Measurements from ENCODE around the gene FYN.

FYN gene

DNA sequence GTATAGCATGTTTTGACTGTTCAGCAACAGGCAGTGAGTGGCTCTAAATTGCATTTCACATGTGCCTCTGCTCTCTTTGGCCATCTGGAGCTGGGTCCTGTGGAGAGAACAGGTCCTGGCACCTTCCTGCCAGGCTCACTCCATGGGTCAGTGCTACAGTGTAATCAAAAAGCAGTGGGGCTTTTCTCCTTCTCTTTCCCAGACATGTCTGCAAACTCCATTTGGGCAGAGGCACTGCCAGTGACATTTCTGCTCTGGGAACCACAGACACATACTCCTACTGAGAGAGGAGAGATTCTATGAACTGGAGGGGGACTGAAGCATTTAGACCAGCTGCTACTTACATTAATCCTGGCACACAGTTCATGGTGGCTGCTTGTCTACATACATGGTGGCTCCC lies 199.3 kb downstream of the FYN start:
- DNase-seq, result no peak

DNA sequence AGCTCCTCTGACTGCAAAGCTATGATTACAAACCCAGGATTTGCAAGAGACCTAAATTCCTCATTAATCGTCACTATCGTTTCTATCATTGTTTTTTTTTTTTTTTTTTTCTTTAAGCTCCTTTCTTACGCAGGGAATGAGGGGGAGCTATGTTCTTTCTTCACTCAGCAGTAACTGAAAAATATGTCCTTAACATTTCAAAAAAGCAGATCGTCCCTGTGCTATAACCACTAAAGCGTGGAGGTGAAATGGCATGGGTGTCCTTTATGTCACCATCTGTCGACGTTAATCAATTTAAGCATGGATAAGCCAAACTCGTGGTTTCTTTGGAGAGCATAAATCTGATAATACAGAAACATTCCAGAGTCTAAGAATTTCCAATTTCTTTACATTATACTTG lies 199.7 kb downstream of the FYN start:
- no peak for DNase-seq

DNA sequence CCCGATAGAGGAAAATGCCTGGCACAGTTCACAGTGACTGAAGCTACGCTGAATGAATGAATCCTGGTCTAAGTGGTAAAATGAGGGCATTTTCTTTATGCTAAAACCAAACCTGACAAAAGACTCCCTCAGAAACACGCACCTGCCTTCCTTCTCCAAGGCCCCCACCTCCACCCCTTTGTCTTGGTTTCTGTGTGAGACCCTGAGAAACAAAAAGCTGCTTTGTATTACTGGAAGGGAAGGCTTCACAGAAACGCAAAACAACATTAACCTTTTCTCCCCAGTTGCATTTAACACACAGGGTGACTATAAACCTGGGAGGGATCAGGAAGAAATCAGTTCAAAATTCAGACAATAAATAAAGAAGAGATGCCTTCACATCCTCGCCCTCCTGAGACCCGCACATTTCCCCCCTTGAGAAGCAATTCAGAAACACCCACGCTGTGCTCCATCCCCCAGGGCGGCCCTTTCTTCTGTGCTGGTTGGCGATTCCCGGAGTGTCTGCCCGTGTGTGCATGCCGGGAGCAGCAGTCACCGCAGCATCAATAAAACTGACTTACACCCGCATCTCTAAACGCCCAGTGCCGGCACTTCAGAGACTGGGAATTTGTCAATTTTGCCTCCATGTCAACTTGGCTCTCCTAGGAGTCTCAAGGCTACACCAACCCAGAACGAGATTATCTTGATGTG lies 200.3 kb downstream of the FYN start:
- no peak for DNase-seq

DNA sequence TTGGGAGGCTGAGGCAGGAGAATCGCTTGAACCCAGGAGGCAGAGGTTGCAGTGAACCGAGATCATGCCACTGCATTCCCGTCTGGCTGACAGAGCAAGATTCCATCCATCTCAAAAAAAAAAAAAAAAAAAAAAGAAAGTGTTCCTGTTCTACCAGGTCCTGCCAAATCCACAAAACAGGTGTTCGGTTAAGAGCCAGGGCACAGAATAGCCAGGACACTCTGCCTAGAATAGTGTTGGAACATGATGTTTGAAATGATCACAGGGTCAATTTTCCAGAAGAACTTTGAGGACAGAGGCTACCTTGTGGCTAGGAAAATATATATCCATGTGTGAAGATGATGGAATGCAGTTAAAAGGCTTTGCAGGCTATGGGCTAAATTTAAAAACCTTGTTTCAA lies 203.9 kb downstream of the FYN start:
- no peak for DNase-seq

DNA sequence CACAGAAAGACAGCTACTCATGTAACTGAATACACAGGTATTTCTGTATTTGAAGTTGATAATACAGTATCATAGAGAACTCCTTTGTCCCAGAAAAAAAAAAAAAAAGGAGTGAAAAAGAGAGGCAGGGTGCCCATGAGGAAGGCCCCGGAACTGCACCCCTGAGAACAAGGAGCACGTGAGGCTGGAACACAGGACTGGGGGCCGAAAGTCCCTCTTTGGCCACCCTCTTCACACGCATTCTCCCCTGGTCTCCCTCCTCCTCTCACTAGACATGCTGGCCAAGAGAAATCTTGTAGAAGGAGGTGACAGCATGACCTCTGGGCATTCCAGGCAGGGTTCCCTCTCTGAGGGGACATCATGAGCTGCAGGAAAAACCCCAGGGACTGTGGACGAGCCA lies 204.8 kb downstream of the FYN start:
- no peak for DNase-seq

DNA sequence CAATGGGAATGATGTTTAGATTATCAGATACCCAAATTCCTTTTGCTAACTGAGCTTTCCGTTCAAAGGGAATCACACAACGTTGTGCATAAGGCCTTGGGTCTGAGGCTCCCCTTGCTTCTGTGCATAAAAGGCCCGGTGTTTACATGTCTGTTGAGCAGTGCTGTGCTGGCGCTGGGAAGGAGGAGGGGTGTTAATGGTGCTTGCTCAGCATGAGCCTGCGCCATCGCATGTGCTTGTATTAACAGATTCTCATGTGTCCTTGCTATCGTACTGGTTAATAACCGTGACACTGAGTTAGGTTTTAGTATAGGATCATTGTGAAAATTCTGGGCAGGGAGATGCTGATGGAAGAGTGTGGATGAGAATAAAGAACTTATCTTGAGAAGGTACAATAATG lies 205.3 kb downstream of the FYN start:
- DNase-seq, result no peak

DNA sequence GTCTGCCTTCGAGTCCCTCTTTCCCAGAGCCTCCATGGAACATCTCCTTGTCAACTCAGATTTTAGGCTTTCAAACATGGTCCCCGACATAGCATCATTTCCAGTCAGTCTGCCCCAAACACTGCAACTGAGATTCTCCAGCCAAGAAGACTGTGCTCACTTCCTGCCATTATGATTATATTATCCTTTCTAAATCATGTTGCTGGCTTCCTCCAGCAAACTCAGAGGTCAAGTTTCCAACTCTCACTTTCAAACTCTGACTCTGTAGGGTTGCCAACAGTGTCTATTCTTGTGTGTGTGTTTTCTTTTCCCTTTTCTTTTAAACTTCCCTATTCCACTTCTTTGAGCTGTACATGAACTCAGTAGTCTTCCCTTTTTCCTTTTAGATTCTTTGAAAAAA lies 206.4 kb downstream of the FYN start:
- no peak for DNase-seq

DNA sequence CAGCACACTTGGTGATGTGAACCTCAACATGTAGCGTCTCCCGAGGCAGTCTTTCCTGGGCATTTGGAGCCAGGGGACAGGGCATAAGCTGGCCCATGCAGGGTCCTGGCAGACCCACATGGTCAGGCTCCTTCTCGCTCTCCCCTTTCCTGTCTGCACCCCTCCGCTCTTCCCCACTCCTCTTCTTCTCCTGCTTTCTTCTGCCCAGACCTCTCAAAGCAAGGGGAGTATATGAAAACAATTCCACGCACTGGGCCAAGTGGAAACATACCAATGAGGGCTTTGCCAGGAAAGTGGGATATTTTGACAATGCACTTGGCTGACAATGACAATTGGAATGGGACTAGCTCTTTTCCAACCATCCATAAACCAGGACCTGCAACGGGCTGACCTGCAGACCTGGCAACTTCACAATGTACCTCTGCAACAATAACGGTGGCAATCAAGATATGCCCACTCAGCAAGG lies 208.7 kb downstream of the FYN start:
- no peak for DNase-seq

DNA sequence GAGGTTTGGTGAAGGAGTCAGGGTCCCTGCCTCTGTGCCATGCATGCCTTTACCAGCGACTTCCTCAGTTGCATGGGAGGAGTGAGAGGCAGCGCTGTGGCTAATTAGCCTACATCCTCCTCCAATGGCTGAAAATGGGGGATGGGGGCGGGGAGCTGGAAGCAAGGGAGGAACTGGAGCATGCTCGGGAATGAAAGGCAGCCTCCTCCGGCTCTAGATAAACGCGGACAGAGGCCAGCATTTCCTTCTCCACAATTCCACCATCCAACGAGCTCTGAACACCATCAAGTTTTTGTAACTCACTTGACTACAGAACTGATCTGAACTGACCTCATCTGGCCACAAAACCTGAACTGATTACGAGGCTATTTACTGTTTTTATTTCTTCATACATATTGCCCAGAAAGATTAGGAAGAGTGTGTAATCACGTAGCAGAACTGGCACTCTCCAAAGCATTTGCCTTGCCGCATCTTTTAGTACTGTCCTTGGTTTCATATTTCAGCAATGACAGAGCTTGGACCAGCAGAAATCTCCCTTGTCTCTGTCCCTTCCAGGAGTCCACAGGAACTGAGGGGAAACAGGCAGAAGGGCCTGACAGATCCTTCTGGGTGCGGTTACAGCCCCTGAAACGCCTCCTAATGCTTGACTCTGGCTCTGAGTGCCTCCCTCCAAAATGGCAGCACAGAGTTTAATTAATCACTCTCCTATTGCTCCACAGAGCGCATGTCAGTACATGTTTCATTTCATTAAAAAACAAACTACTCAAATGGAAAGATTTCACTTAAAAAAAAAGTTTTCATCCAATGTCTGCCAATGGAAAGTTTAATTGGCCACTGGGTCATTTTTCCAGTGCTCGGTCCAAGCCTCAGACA lies 209.3 kb downstream of the FYN start:
- DNase-seq, result no peak

DNA sequence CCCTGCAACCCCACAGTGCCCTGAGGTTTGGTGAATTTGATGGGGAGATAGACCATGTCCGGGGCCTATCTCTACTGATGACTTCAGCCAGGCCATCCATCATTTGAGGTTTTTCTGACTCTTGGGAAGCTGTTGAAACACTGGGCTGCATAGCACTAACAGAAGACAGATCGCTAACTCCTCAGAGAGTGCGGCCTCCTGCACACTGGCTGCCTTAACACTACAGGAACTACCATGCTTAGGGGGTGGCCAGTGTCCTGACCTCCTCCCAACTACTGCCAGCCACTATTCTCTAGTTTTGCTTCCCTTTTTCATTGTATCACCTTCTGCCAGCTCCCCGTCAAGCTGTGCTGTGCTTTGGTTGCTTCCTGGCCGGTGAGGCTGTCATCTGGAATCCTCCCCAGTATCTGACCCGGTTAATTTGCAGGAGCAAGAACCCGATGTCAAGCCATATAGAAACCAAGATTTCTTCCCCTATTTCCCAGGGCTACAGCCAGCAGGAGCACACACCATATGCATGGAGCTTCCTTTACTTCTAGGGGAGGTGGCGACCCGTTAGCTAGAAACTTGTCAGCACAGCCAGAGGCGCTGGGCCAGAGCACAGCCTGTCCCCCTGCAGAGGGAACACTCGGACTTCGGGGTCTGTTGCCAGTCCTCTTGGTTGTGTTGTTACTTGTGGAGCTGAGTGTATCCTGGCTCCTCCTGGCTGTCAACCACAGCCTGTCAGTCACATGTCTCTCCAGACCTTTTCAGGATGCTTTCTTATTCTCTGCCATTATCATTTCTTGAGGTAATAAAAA lies 210.3 kb downstream of the FYN start:
- no peak for DNase-seq

DNA sequence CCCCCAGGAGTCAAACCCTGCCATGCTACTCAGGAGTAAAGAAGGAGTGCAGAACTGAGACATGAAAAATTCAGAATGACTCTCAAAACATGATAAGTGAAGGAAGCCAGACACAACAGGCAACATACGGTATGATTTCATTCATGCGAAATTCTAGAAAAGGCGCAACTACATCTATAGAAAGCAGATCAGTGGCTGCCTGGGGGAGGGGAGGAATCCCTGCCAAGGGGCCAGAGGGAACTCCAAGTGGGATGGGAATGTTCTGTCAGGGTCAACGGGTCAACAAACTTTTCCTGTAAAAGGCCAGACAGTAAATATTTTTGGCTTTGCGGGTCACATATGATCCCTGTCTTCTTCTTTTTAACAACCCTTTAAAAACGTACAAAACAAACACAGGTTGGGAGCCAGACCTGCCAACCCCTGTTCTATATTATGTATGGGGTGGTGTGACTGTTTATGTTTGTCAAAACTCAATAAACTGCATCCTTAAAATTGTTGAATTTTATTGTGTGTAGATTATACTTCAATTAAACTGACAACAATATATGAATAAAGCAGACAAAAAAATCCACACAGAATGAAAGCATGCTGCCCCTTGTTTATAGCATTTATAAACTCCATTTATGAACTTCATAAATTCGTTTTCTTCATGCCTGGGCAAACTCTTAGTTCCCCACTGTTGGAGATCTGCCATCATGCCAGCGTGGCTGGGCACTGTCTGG lies 211.0 kb downstream of the FYN start:
- no peak for DNase-seq

DNA sequence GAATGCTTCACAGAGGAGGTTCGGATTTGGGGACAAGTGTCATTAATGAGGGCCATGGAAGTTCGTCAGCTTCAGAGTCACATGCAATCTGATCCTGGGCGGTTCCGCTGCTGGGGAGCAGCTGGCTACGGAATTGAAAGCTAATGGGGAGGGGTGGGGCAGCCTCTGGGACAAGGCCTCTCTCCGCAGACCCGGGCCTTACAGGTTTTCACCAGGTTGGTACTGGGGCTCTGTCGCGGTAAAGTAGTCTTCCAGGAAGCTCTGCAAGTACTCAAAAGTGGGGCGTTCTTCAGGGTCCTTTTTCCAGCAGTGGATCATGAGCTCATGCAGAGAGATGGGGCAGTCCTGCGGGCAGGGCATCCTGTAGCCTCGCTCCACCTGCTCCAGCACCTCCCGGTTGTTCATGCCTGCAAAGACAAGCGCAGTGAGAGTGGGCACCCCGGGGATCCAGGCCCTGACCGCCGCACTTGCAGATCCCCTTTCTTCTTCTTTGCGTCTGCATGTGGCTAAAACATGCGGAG lies 211.7 kb downstream of the FYN start:
- DNase-seq, result no peak

DNA sequence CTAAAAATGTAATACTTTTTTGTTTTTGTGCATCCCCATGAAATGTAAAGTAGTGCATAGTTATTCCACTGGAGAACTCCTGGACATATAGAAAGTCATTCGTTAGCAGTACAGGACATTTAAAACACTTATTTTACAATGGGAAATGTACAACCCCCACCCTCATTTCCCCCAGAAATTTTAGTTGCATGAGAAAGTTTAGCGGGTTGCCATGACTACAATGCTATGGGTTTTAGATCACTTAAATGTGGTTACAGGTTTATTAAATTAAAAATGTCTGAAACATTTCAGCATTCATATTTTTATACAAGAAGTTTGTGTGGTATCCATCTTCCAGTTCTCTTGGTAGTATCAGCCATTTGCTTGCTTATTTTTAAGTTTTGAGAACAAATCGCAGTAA lies 212.7 kb downstream of the FYN start:
- DNase-seq, result no peak

DNA sequence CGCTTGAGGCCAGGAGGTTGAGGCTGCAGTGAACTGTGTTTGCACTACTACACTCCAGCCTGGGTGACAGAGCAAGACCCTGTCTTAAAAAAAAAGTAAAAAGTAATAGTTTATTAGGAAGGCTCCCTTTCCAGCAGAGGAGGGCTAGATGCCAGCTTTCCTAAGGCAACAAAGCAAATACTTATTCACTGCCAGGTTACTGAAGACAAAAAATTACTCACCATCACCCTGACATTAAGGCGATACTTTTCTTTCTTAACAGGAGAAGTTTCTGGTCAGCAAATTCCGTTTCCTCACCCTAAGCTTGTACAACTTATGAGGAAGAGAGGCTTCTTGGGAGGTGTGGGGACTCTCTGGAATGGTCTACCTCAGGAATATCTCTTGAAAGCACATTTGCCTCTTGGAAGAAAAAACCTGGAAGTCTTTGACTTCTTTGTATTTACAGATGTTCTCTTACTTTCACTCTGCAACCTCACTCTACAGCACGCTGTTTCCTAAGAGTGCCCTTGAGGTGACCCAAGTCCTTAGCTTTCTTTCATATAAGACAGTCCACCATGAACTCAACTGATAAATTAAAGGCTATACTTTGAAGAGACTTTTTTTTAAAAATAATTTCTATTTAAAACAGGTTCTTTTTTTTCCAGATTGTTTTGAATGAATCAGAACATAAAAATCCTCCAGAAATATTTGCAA lies 214.6 kb downstream of the FYN start:
- DNase-seq, result no peak

DNA sequence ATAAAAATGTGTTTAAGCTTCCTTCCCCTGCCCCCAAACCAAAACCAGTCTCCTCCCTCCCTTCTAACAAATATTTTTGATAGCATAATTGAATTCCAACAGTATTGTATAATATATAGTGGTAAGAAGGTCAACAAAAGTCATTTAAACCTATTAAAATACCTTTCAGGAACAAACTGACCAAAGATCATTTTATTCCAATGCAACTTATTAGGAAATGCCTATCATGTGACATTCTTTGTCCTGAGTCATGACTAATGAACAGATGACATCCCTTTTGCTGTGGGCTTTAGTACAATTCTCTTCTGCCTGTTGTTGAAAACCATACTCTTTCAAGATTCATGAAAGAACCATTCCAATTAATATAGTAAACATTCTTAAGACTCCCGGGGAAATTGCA lies 216.1 kb downstream of the FYN start:
- no peak for DNase-seq

DNA sequence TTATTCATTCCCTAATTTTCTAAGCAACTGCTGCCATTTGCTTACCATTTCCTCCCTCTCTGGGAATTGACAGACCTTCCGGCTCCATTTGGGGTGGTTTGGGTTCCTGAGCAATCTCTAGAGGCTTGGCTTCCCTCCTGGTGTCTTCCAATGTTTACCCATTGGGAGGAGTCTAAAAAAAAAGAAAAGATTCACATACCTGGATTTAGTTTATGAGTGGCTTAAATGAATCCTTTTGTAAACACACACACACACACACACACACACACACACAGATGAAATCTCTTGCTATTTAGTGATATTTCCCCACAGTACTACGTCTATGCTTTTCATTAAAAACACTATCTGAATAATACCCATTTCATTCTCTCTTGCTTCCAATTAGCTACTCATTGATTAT lies 219.3 kb downstream of the FYN start:
- no peak for DNase-seq

DNA sequence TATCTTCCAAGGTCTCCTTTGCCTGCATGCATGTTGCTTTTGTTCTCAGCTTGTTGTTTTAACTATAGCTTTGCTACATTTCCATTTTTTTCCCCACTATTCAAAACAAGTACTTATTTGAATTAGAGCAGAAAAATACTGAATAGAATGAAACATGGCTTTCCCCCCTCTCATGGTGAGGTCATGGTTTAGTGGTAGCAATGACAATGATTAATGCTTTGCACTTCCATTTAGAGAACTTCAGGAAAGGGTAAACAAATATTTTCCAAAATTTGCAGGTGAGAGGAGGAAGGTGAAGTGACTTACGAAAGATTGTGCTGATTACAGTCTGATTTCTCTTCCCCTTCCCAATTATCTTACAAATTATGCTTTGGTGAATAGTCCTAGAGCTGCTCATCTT lies 219.8 kb downstream of the FYN start:
- no peak for DNase-seq

DNA sequence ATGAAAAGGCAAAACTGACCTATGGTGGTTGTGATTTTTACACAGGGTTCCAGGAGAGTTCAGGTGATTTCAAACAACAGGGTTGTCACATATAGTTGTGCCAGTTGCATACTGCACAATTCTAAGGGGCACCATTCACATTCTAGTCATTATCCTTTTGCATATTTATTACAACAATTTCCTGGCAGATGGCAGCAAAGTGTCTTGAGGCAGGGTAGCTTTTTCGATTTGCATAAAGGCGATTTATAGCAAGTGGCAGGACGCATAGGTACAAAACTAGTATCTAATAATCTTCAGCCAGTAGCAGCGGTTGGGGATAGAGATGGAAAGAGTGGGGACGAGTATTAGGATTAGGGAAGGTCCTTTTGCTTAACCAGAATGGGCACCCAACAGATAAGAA lies 221.1 kb downstream of the FYN start:
- DNase-seq, result no peak

DNA sequence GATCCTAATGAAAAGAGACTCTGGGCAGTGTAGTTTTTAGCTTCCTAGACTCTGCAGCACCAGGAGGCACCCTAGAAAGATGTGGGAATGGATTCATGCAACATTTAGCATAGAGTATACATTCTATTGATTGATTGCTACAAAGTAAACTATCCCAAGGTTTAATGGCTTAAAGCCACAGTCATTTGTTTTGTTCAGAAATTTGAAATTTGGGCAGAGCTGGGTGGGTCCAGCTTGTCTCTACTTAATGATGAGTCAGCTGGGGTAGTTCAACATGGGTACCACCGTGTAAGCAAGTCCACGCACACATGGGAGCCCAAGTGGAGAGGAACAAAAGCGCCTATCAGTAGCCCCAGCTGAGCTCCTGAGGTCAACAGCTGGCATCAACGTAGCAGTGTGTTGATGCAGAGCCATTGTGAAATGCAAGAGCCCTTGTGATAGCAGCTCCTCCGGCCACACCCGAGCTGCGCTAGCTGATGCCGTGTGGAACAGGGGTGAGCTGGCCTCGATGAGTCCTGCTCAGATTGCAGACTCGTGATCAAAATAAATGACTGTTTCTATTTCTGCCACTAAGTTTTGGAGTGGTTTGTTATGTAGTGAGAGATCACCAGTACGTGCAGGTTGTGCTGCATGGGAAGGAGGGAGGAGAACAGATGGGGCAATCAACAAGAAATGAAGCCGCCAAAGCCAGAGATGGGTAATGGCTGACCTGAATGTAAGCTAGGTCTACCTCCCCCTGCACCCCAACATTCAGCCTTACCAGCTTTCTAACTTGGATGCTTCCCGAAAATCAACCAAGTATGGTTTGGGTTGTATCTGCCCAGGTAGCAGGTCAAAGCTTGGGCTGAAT lies 221.8 kb downstream of the FYN start:
- no peak for DNase-seq

DNA sequence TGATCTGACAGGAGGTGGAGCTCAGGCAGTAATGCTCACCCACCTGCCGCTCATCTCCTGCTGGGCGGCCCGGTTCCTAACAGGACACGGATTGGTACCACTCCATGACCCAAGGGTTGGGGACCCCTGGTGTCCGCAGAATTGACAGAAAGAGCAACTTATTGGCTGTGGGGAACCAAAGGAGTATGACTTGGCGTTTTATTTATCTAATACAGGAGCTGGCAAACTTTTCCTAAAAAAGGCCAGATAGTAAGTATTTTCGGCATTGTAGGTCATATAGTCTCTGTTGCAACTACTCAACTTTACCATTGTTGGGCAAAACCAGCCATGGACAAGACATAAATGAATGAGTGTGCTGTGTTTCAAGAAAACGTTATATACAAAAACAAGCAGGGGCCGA lies 223.2 kb downstream of the FYN start:
- no peak for DNase-seq

DNA sequence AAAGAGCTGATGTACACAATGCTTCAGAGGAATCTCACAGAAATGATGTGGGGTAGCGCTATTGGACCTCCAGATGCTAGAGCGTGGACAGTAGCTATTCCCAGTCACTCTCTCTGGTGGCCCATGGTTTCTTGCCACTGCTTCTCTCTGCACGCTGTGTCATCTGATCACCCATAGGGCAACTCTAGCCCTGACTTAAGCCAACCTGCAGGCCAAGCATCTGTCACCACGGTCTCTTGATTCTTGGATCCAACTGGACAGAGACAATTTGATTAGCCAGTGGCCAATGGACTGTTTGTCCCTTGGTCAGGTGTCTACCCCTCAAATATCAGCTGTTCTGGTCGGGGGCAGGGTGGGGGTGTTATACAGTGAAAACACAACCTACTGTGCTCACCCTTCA lies 225.2 kb downstream of the FYN start:
- no peak for DNase-seq

All from activated gamma-delta T cell treated with Interleukin-2 at 50 U/mL for 16 hours (primary cell).